Measurements from ENCODE around the gene OSBPL7. TPM values are rescaled to one million over a fixed set of nuclear protein-coding genes. Genes with fewer than 3 reads are reported as not detected.
A peak's percentile ranks its signal among the peaks of the same experiment; 100 is the strongest.

OSBPL7 gene
- total and polyA plus RNA-seq, 8 donors, result 8.4 to 34.7 (median 13.7) TPM

DNA sequence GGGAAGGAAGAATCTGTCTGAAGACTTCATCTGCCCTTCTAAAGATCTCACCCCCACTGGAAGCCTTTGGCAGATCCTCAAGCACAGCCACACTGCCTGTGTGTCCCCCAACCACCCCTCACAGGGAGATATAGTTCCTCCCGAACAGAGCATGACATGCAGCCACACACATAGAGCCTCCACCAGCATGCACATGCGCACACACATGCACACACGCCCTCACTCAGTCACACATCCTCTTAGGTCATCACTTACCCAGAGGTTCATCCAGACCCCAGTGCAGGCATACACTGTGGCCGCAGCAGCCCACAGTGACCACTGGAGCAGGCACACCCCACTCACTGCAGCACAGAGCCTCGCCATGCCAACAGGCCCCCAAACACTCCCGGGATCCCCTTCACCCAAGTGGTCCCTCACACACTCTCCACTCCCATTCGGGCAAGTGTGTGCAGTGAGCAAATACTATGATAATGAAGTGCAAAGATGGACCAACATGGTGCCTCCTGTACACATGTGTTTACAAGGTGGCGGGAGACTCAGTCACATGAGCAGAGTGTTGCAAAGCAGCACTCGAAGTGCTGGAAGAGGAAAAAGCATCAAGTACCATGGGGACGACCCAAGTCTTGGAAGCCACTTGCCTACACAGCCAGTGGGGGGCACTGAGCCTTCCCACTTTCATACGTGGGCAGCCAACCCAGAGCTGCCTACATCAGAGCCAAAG is 46.4 kb upstream of the OSBPL7 start:
- FAIRE-seq (no peak), ATAC-seq (no peak), DNase-seq (no peak)
- intact Hi-C loops (cut with DNase I), result no loop called here
- H3K27me3 ChIP-seq, result peaks cover 0 to 5% (median 0%) of the 10 kb centered on the region in 4 donors
- H3K4me3 ChIP-seq, result no peak overlapping the region
- H3K4me1 ChIP-seq, result no peaks in the 10 kb centered on the region
- TF ChIP-seq, protein P1, sequence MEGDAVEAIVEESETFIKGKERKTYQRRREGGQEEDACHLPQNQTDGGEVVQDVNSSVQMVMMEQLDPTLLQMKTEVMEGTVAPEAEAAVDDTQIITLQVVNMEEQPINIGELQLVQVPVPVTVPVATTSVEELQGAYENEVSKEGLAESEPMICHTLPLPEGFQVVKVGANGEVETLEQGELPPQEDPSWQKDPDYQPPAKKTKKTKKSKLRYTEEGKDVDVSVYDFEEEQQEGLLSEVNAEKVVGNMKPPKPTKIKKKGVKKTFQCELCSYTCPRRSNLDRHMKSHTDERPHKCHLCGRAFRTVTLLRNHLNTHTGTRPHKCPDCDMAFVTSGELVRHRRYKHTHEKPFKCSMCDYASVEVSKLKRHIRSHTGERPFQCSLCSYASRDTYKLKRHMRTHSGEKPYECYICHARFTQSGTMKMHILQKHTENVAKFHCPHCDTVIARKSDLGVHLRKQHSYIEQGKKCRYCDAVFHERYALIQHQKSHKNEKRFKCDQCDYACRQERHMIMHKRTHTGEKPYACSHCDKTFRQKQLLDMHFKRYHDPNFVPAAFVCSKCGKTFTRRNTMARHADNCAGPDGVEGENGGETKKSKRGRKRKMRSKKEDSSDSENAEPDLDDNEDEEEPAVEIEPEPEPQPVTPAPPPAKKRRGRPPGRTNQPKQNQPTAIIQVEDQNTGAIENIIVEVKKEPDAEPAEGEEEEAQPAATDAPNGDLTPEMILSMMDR (IDR thresholded peaks at IDR 0.05), result no peak
- H3K27ac ChIP-seq, result no peak overlapping the region
- no peaks in the 10 kb centered on the region for H3K9me3 ChIP-seq
- WGBS, 2 donors, result 68 to 80% methylated on average over 11 of the region's 11 CpGs
- H3K36me3 ChIP-seq, result no peaks in the 10 kb centered on the region

GRCh38 chr17:47866941-47867340 is 45.3 kb upstream of the OSBPL7 start:
- intact Hi-C loops (cut with DNase I), result no loop called here
- no peak for ATAC-seq
- no peak overlapping the region for H3K4me3 ChIP-seq
- H3K4me1 ChIP-seq, result no peaks in the 10 kb centered on the region
- TF ChIP-seq, protein P1 (IDR thresholded peaks at IDR 0.05), result no peak
- no peak for DNase-seq
- H3K27ac ChIP-seq, result no peak overlapping the region
- 43 to 45% methylated on average over 20 of the region's 20 CpGs for WGBS, 2 donors
- no peak for FAIRE-seq
- H3K27me3 ChIP-seq, result peaks cover 0 to 5% (median 0%) of the 10 kb centered on the region in 4 donors
- no peaks in the 10 kb centered on the region for H3K9me3 ChIP-seq
- H3K36me3 ChIP-seq, result no peaks in the 10 kb centered on the region

GRCh38 chr17:47864791-47865216 is 43.2 kb upstream of the OSBPL7 start:
- no peaks in the 10 kb centered on the region for H3K9me3 ChIP-seq
- no peak overlapping the region for H3K27ac ChIP-seq
- TF ChIP-seq, protein P1 (IDR thresholded peaks at IDR 0.05), result no peak
- H3K4me1 ChIP-seq, result no peaks in the 10 kb centered on the region
- H3K36me3 ChIP-seq, result no peaks in the 10 kb centered on the region
- FAIRE-seq, result no peak
- 52 to 60% methylated on average over 7 of the region's 7 CpGs for WGBS, 2 donors
- no peak for ATAC-seq
- DNase-seq, result no peak
- no peaks in the 10 kb centered on the region for H3K27me3 ChIP-seq
- no peak overlapping the region for H3K4me3 ChIP-seq
- intact Hi-C loops (cut with DNase I), result no loop called here

DNA sequence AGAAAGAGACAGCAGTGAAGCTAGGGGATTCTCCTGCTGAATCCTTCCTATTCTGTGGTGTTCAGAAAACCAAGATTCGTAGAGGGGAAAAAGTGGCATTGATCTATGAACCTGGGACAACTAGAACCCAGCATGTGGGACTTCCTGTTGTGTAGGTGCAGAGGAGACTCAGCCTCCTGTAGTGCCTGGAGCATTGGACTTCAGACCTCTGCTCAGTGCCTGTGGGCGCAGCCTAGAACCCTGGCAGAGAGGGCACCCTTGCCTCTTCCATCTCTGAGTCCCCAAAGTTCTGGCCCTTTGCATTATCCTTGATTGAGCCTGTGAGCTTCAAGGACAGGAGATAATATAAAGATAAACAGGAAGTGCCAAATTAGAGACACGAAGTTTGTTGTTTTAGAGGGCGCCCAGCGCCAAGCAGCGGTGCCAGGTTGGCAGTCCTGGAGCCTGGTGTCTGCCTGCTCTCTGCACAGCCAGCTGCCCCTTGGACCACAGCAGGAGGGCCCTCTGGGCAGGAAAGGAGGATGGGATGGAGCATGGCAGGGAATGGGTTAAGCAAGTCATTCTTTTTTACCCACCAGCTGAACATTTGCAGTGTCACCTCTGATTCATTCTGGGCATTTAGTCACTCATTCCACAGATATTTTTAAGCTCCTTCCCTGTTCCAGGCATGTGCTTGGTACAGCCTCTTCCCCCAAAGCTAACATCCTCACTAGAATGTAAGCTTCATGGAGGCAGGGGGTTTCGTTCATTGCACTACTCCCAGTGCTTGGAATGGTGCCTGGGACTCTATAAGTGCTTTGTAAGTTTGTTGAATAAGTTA is 41.2 kb upstream of the OSBPL7 start:
- FAIRE-seq (no peak), ATAC-seq (peak in 2 of 4 donors; percentile 14 to 35), DNase-seq (no peak)
- intact Hi-C loops (cut with DNase I), result no loop called here
- no peak overlapping the region for H3K4me3 ChIP-seq
- TF ChIP-seq, protein P1 (IDR thresholded peaks at IDR 0.05), result no peak
- WGBS, 2 donors, result 53 to 73% methylated on average over 7 of the region's 7 CpGs
- H3K27ac ChIP-seq, result no peak overlapping the region
- H3K27me3 ChIP-seq, result no peaks in the 10 kb centered on the region
- no peaks in the 10 kb centered on the region for H3K36me3 ChIP-seq
- no peaks in the 10 kb centered on the region for H3K4me1 ChIP-seq
- H3K9me3 ChIP-seq, result no peaks in the 10 kb centered on the region
